ENCODE results near the gene FAHD2A.
"Not testable (repeated sequence)": the region's sequence is repeated elsewhere in the genome, so short reads cannot be mapped to it uniquely, and the experiment has no call there.

FAHD2A gene

DNA sequence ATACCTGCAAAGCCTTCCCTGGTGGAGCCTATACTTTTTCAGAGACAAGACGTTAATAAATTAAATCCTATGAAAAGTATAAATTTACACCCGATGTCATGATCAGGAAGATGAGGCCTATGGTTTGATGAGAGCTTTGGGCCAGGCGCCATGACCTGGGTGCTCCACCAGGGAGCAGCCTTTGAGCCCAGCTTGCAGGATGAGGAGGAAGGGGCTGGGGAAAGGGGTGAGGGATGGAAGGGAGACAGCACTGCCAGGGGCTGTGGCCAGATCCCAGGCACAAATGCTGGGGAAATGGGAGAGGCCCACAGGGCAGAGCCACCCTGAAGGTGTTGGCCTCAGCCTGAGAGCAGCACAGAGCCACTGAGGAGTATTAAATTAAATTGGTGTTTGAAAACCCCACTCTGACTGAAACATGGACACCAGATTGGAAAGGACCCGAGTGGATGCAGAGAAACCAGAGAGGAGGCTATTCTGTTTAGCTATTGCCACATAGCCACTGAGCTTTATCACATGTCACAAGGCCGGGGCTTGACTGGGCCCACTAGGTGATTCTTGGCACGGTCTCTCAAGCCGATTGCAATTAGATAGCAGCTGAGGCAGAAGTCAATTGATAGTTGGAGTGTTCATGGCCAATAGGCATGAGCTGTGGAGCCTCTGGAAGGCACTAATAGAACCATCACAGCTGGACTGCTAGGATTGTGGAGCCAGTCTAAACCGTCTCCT lies 9.6 kb upstream of the FAHD2A start:
- DNase-seq (ENCODE audit: low spot score), result no peak
- TF ChIP-seq, protein P1, sequence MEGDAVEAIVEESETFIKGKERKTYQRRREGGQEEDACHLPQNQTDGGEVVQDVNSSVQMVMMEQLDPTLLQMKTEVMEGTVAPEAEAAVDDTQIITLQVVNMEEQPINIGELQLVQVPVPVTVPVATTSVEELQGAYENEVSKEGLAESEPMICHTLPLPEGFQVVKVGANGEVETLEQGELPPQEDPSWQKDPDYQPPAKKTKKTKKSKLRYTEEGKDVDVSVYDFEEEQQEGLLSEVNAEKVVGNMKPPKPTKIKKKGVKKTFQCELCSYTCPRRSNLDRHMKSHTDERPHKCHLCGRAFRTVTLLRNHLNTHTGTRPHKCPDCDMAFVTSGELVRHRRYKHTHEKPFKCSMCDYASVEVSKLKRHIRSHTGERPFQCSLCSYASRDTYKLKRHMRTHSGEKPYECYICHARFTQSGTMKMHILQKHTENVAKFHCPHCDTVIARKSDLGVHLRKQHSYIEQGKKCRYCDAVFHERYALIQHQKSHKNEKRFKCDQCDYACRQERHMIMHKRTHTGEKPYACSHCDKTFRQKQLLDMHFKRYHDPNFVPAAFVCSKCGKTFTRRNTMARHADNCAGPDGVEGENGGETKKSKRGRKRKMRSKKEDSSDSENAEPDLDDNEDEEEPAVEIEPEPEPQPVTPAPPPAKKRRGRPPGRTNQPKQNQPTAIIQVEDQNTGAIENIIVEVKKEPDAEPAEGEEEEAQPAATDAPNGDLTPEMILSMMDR (IDR thresholded peaks at IDR 0.05; ENCODE audit: extremely low read depth, missing control alignments), result no peak

DNA sequence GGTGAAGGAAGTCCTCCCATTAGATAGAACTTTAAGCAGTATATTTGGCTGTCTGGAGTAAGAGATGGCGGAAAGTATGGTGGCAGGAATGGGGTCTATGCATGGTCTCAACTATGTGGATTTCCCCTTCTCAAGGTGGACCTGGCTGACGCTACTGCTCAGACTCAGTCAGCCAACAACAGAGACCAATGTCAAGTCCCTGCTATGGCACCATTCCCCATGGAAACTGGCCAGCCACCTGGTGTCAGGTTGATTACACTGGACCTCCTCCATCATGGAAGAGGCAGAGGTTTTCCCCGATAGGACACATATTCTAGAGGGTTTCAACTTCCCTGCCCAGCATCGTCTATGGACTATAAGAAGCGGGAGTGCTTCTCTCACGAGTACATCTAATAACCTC lies 8.6 kb upstream of the FAHD2A start:
- no peak for DNase-seq (ENCODE audit: low spot score)
- TF ChIP-seq, protein P1 (IDR thresholded peaks at IDR 0.05; ENCODE audit: extremely low read depth, missing control alignments), result no peak

DNA sequence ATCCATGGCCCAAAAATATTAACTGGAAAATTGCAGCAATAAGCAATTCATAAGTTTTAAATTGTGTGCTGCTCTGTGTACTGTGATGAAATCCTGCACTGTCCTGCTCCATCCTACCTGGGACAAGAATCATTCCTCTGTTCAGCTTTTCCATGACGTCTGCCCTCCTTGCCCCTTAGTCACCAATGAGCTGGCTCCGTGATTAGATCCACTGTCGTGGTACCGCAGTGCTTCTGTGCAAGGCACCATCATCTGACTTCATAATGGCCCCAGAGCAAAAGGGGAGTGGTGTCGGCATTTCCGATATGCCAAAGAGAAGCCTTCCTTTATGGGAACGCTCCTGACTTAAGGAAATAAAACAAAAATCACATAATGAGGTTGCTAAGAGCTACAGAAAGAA lies 3.4 kb upstream of the FAHD2A start:
- TF ChIP-seq, protein P1 (IDR thresholded peaks at IDR 0.05; ENCODE audit: extremely low read depth, missing control alignments), result no peak
- DNase-seq (ENCODE audit: low spot score), result no peak

DNA sequence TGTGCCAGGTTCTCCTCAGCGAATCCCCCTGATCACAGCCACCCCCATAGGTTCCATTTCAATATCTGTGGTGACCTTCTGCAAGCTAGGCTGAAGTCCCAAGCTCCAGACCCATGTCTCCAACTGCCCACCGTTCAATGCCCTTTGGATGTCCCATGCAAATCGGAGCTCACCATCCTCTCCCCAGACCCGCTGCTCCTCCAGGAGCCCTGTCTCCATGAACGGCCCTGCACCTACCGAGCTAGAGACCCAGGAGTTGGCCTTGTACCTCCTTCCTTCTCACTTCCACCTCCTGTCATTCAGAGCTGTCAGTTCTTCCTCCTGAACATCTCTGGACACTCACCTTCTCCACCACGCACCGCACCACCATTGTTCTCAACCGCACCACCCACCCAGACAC lies 1.0 kb upstream of the FAHD2A start:
- DNase-seq (ENCODE audit: low spot score), result no peak
- TF ChIP-seq, protein P1 (IDR thresholded peaks at IDR 0.05; ENCODE audit: extremely low read depth, missing control alignments), result no peak

DNA sequence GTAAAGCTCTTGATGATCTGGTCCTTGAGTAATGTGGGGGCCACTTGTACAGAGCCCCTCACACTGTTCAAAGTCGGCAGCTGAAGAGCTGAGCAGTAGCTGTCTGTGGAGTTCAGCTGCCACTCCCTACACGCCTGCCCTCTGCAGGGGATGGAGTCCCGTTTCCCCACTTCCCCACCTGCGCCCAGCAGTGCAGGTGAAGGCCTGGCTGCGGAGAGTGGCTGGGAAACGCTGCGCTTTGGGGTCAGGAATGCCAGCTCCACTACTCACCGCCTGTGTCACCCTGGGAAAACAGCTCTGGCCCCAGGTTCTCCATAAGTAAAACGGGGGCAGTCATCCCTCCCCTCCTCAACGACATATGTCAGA lies 521 bp upstream of the FAHD2A start:
- DNase-seq (ENCODE audit: low spot score), result not testable (repeated sequence)

DNA sequence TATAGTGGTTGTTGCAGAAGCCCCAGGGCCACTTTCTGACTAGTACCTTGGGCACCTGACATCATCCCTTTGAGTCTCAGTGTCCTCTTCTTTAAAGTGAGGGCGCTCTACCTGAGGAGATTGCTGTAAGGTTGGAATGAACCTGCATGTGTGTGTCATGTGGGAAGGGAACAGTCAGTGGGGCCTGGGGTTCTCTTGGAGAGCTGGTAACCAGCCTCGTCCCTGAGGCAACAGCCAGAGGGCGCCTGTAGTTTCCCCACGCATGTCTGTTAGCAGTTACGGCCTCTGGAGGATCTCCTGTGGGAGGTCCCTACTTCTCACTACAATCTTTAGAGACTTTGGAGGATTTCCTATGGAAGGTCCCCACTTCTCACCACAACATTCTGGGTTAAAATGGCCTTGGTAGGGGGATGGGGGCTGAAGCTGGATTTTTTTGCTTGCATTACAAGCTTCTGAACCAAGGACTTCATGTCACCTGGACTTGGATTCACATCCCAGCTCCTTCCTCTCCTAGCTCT lies 755 bp downstream of the FAHD2A start:
- not testable (repeated sequence) for DNase-seq (ENCODE audit: low spot score)
- TF ChIP-seq, protein P1 (IDR thresholded peaks at IDR 0.05; ENCODE audit: extremely low read depth, missing control alignments), result peak; percentile 22

DNA sequence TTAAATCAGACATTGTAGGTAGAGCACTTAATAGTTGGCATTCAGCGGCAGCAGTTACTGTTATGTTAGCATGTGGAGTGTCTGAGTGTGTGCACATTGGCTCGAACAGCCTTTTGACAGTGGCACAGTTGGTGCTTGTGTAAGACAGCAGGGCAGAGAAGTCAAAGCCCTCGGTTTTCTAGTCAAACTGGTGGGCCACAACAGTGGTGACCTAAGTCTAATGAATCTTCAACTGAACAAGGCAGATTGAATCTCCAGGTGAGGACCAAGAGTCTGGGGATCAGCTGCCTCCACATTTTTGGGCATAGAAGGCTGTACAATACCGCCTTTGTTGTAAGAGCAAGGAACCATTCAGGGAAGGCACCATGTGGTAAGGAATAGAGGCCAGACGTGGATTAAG lies 1.3 kb downstream of the FAHD2A start:
- DNase-seq (ENCODE audit: low spot score), result not testable (repeated sequence)

DNA sequence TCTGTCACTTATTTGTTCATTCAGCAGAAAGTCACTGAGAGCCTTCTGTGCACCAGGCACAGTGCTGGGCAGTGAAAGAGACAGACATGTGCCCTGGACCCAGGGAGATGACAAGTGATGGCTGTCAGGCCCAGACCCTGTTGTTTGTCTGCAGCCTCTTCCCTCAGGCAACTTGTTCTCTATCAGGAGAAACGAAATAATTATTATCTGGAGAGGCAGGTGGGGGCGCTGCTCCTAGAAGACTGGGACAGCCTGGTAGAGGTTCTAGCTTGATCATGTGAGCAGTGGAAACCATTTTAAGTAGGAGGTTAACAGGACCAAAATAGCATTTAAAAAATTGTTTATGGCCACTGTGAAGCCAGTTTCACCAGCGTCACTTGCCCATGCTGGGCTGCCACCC lies 2.2 kb downstream of the FAHD2A start:
- not testable (repeated sequence) for DNase-seq (ENCODE audit: low spot score)

DNA sequence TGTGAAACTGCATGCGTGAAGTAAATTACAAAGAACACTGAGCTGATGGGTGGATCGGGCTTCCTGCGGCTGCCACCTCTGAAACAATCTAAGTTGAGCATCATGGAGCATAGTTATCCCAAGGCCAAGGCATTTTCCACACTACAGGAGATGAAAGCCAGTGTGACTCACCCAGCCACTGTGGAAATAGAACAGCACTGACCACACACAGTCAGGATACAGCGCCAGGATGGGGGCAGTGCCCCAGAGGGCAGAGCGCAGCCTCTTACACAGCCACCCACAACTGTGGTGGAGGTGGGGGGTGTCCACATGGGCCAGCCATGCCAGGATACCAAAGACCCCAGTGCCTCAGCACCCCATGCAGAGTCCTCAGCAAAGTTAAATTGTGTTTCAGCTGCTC lies 8.7 kb downstream of the FAHD2A start:
- not testable (repeated sequence) for DNase-seq (ENCODE audit: low spot score)

Measured in GM20000 (cell line).